CMK (cell line): ENCODE results near the gene DENND1A.

Experiments used
- DNase-seq: peaks from one replicate; pipeline ENCODE4 v3.0.0-alpha.2; 2010; ENCODE audit warnings: low read depth

The DENND1A gene

DNA sequence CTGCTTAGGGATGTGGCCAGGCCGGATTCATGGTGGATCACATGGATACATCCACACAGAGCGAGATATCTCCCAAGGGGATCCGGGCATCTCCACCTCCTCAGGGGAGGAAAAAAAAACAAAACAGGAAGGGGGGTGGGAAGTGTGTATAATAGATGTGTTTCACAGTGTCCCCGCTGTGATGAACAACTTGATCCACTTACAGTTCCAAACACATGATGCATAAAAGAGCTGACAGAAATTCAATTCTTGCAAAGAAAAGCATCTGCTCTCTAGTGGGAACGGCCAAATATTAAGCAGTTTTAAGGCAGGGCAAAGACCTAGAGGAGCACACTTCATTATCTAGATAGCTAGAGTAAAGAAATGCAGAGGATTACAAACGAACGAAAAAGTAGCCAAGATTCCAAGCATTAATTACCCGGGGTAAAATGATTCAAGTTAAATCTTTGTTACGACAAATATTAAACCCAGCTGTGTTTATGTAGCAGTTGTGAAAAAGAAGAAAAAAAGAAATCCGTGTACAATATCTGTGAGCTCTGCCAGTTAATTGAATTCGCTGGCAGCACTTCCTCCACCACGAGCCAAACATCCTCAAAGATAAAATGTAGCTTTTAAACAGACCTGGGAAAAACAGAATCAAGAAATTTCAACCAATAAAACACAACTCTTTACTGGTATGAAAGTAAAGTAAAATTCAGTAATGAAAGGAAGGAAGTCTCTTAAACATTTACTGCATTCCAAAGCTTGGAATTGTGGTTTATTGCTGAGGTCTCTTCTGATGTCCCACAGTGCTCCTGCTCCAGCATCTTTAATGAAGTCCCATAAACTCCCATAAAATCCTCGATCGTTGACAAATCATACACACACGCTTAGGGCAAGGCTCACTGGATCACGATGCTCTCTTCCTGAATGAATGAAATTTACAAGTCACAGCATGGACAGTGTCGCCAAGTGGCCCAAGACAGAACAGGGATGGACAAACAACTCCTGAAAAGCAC lies 360.9 kb downstream of the DENND1A start:
- DNase-seq, result no peak

DNA sequence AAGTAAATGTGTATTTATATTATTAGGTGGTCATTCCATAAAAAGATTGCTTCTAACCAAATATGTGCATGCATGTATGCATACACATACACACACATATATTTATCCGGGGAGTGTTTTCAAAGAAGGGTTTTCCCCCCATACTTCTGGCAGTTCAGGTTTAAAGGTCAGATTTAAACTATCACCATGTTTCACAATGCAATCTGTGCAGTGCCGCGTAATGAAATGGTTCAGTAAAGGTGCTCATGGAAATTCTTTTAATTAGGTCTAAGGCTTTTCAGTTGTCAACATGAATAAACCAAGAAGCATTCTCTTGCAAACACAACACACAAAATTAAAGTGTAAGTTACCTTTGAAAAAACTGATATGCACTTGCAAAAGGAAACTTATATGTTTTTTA lies 362.9 kb downstream of the DENND1A start:
- DNase-seq, result no peak

DNA sequence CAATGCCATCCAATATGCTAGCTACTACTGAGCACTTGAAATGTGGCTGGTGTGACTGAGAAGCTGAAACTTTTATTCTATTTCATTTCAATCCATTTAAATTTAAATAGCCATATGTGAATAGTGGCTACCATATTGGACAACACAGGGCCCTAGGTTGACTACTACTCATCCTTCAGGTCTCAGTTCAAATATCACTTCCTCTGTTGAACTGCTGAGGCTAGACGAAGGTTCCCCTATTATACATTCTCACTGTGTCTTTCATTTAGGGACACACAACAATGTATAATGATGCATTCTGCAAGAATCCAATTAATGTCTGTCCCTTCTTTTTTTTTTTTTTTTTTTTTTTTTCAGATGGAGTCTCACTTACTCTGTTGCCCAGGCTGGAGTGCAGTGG lies 365.3 kb downstream of the DENND1A start:
- no peak for DNase-seq

DNA sequence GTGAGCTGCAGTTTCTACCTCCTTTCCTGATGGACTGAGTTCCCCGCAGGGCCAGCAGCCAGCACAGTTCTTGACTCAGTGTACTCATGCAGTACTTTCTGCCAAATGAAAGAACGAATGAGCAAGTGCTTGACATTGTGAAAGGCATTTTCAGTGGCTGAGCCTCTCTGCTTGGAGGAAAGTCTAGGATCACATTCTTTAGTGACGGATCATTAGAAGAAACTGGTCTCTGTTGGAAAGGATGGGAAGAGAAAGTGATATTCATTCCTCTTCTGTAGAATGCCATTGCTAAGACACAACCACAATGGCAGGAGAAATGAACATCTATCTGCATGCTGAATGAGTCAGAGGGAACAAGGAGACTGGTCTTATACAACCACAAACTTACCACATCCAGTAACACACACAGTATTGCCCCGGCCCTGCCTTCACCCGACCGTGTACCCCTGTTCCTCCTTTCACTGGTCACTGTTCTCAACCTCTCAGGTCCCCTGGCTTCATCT lies 367.0 kb downstream of the DENND1A start:
- no peak for DNase-seq

DNA sequence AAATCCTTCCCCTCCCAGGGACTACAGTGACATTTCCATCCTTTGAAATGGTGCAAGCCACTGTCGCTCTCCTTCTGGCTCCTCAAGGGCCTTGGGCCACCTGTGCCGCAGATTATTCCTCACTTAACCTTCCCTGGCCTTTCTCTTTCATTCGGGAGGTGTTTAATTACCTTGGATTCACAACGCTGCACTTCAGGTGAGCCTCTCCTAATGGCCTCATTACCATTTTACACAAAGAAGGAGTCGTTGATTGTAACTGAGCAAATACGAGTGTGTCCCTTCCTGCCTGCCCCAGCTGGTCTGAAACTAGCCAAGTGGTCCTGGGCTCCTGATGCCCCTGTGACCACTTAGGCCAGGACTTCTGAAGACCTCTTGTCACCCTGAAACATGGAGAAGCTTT lies 368.9 kb downstream of the DENND1A start:
- DNase-seq, result no peak

- peak; percentile 38 for DNase-seq
These were observed 373.2 kb downstream of the DENND1A start for GRCh38 chr9:123556464-123557435.

- DNase-seq, result no peak
These were observed 374.3 kb downstream of the DENND1A start for GRCh38 chr9:123555646-123556045.

DNA sequence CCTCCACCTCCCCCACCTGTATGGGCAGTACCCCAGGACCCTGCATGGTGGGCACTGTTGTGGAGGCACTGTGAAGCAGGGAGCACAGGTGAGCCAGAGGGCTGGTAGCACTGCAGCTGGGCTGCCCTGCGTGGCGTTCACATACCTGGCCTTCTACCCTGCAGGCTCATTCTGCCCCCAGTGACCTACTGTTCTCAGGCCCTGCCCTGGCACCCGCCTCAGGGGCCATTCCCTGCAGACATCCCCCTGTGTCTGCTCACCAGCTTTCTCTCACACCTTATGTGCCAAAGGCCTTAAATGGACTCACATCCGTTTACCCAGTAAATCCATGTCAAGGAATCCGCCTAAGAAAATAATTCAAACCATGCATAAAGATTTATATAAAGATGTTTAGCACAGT lies 377.4 kb downstream of the DENND1A start:
- no peak for DNase-seq

- no peak for DNase-seq
These were observed 378.2 kb downstream of the DENND1A start for GRCh38 chr9:123551734-123552133.

- no peak for DNase-seq
These were observed 379.1 kb downstream of the DENND1A start for GRCh38 chr9:123550797-123551196.

- DNase-seq, result no peak
These were observed 379.9 kb downstream of the DENND1A start for GRCh38 chr9:123550012-123550411.

DNA sequence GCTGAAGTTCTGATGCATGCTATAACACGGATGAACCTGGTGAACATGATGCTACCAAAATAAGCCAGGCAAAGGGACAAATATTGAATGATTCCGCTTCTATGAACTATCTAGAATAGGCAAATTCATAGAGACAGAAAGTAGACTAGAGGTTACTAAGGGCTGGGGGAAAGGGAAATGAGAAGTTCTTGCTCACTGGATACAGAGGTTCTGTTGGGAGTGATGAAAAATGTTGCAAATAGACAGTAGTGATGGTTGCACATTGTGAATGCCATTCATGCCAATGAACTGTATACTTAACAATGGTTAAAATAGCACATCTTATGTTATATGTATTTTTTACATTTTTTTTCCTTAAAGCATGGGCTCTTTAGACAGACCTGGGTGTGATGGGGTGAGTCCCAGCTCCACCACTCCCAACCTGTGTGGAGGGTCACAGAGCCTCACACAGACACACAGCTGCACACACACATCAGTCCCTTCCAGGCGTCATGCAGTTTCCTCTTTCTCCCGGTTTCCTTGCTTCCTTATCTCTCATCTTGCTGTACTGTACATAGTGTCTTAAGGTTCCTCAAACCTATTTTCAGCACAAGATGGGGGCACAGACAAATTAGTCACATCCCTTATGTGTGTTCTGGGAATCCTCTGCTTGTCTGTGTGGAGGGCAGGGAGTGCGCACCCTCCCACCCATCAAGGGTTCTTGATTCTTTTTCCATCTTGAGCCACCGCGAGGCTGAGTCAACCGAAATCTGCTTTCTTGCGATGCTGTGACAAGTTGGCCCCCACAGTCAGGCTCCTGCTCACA lies 381.0 kb downstream of the DENND1A start:
- peak; percentile 65 for DNase-seq

GRCh38 chr9:123544007-123544827 lies 385.7 kb downstream of the DENND1A start:
- DNase-seq, result no peak

- DNase-seq, result no peak
These were observed 386.4 kb downstream of the DENND1A start for GRCh38 chr9:123543492-123543891.

DNA sequence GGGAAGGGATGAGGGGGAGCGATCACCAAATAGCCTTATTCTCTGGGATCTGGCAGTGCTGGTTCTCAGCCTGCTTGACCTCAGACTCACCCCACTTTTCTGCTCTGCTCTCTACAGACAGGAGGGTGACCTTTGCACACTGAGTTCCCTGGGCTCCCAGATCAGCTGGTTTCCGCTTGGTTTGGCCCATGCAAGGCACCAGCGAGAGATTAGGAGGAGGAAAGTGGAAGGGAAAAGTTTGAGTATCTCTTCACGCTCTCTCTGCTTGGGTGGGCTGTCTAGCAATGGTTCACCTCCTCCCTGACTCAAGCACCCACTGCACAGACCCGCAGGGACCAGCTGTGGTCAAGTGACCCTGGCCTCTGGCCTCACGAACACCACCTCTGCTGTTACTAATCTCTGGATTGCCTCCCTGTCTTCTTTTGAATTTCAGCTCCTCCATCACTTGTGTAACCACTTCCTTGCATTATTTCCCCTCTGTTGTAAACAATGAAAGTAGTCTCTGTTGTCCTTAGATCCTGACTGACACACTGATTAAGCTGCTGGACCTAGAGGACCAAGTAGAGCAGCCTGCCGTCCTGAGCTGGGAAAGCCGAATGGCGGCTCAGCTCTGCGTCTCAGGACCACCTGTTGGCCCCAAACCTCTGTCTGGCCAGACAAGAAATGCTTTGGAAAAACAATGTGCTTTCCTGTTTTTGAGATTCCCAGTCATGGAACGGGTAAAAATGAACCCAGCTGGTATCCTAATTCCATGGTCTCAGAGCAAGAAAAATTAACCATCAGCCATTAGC lies 387.3 kb downstream of the DENND1A start:
- DNase-seq, result no peak

DNA sequence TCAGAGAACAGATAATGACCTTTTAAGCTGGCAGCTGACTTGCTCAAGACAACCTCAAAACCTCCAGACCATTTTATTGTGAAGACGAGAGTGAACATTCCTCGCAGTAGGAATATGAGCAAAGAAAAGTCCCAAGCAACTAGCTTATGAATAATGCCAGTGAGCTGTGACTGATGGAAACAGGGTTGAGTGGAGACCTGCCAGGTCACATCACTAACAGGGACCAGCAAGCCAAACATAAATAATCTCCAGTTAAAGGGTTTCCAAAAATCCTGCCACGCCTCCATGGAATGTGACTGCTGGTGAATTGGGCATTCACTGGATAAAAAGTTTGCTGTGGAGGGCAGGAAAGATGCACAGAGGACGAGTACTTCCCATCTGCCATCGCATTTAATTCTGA lies 388.5 kb downstream of the DENND1A start:
- no peak for DNase-seq

DNA sequence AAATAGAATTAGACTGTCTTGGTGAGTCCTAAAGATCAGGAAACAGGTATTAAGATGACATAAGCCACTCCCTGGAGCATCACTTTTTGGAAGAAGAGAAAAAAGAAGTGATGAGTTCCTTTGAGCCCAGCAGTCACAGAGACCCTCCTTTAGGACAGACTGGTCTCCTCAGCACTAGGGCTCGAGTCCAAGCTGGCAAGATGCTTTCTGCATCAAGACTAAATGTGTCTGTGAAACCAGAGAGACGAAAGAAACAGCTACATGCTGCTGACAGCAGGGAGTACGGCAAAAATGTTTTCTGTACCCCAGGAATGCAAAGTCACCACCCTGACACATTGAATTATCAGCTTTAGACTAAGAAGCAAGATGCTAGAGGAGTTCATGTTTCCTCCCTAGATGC lies 389.5 kb downstream of the DENND1A start:
- no peak for DNase-seq

DNA sequence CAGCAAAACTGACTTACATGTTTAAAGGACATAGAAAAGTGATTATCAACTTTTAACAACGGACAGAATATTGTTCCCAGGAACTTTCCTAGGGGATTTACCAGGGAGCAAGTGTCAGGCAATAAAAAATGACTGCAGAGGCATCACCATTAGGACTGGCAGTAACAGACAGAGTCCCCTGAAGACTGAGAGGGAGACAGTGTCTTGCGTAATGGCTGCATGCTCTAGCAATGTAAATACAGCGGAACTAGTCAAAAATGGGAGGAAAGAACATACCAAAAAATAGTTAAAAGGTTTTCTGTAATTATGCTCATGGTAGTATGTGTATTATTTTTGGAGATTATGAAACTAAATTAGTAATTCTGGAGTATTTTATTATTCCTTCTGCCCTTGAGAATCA lies 392.1 kb downstream of the DENND1A start:
- DNase-seq, result no peak

GRCh38 chr9:123536455-123536868 lies 393.5 kb downstream of the DENND1A start:
- no peak for DNase-seq

DNA sequence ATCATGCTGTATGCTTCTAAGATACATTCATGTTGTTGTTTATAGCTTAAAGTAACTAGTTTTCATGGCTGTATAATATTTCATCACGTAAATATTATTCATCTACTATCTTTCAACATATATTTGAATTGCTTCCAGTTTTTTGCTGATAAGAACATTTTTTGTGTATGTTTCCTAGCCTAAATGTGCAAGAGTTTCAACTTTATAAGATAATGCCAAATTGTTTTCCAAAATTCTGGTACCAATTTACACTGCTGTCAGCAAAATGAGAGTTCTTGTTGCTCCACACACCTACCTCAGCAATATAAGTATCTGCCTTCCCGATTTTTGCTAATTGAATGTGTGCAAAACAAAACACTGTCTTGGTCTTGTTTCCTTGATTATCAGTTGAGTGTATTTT lies 395.6 kb downstream of the DENND1A start:
- DNase-seq, result no peak
